ENCODE data around the gene ARFGEF2. TPM values are rescaled to one million over a fixed set of nuclear protein-coding genes. Genes with fewer than 3 reads are reported as not detected.

The ARFGEF2 gene
- total RNA-seq, 1 experiment from 2014 or later: 20.9 TPM

- no peak for TF ChIP-seq TEAD1 (CRISPR knock-in tag; IDR thresholded peaks at IDR 0.05)
- TF ChIP-seq ZNF232 (CRISPR knock-in tag; IDR thresholded peaks at IDR 0.05): no peak
- TF ChIP-seq ZNF138 (CRISPR knock-in tag; conservative IDR thresholded peaks at IDR 0.05): no peak
- TF ChIP-seq ATF2 (CRISPR knock-in tag; IDR thresholded peaks at IDR 0.05; ENCODE audit: borderline replicate concordance, low read depth): no peak
- TF ChIP-seq NFE2L1 (CRISPR knock-in tag; IDR thresholded peaks at IDR 0.05): no peak
- TF ChIP-seq E2F4 (CRISPR knock-in tag; IDR thresholded peaks at IDR 0.05; ENCODE audit: borderline replicate concordance, low read depth): no peak
- no peak for TF ChIP-seq NFATC4 (CRISPR knock-in tag; IDR thresholded peaks at IDR 0.05)
- TF ChIP-seq ATF3 (CRISPR knock-in tag; conservative IDR thresholded peaks at IDR 0.05): no peak
- TF ChIP-seq STAT6 (CRISPR knock-in tag; conservative IDR thresholded peaks at IDR 0.05; ENCODE audit: low read depth): no peak
- H3K27ac Mint-ChIP-seq: no peak overlapping the region
- no peaks in the 10 kb centered on the region for H3K4me1 Mint-ChIP-seq
- ATAC-seq: no peak
- no peaks in the 10 kb centered on the region for H3K27me3 Mint-ChIP-seq (ENCODE audit: low read depth)
- ChIA-PET POLR2A (interaction anchor here (0.6 kb wide), 1 partner anchor 167 kb away, joined by 3 read pairs; no protein-coding TSS in a partner anchor), CTCF (interaction anchor here (0.5 kb wide), 1 partner anchor 24 kb away, joined by 5 read pairs; no protein-coding TSS in a partner anchor)
- no peak overlapping the region for H3K4me3 Mint-ChIP-seq
- no peaks in the 10 kb centered on the region for H3K36me3 Mint-ChIP-seq
- peaks cover 4% of the 10 kb centered on the region; the same call in 1 of the 2 replicates for H3K9me3 Mint-ChIP-seq
- DNase-seq (ENCODE audit: low spot score): no peak
Measured at GRCh38 chr20:48880981-48881657, 40.4 kb upstream of the ARFGEF2 start.

- peaks cover 3% of the 10 kb centered on the region; the same call in 1 of the 2 replicates for H3K27me3 Mint-ChIP-seq (ENCODE audit: low read depth)
- TF ChIP-seq NR2C2 (CRISPR knock-in tag; IDR thresholded peaks at IDR 0.05): no peak
- no peak overlapping the region for H3K27ac Mint-ChIP-seq
- no peak for ATAC-seq
- ChIA-PET CTCF (interaction anchor here (0.6 kb wide), 1 partner anchor 20 kb away, joined by 3 read pairs; no protein-coding TSS in a partner anchor), POLR2A (no interaction called here)
- DNase-seq (ENCODE audit: low spot score): no peak
- H3K4me3 Mint-ChIP-seq: no peak overlapping the region
- no peaks in the 10 kb centered on the region for H3K36me3 Mint-ChIP-seq
- no peaks in the 10 kb centered on the region for H3K4me1 Mint-ChIP-seq
- no peaks in the 10 kb centered on the region for H3K9me3 Mint-ChIP-seq
Measured at GRCh38 chr20:48885237-48885636, 36.3 kb upstream of the ARFGEF2 start.

- H3K9me3 Mint-ChIP-seq: no peaks in the 10 kb centered on the region
- no peak for TF ChIP-seq MXD4 (CRISPR knock-in tag; IDR thresholded peaks at IDR 0.05; ENCODE audit: borderline replicate concordance)
- no peak for TF ChIP-seq TCF7 (CRISPR knock-in tag; IDR thresholded peaks at IDR 0.05; ENCODE audit: low read depth)
- TF ChIP-seq ATF3 (CRISPR knock-in tag; conservative IDR thresholded peaks at IDR 0.05): no peak
- no peak for TF ChIP-seq ELF4 (CRISPR knock-in tag; IDR thresholded peaks at IDR 0.05; ENCODE audit: low read depth)
- TF ChIP-seq ZNF317 (CRISPR knock-in tag; IDR thresholded peaks at IDR 0.05; ENCODE audit: borderline replicate concordance, low read depth): no peak
- no peak for TF ChIP-seq ZNF138 (CRISPR knock-in tag; conservative IDR thresholded peaks at IDR 0.05)
- TF ChIP-seq NR1H2 (CRISPR knock-in tag; IDR thresholded peaks at IDR 0.05): no peak
- ATAC-seq (no peak), DNase-seq (ENCODE audit: low spot score) (no peak)
- H3K36me3 Mint-ChIP-seq: no peaks in the 10 kb centered on the region
- peaks cover 11% of the 10 kb centered on the region for H3K27me3 Mint-ChIP-seq (ENCODE audit: low read depth)
- ChIA-PET CTCF (interaction anchor here (1.8 kb wide), 1 partner anchor 229 kb away, joined by 7 read pairs; no protein-coding TSS in a partner anchor), POLR2A (interaction anchor here (0.6 kb wide), 1 partner anchor 9 kb away, joined by 3 read pairs; no protein-coding TSS in a partner anchor)
- H3K27ac Mint-ChIP-seq: no peak overlapping the region
- no peaks in the 10 kb centered on the region for H3K4me1 Mint-ChIP-seq
- H3K4me3 Mint-ChIP-seq: no peak overlapping the region
Measured at GRCh38 chr20:48886194-48886593, 35.3 kb upstream of the ARFGEF2 start.

Data from WTC11 (cell line).